SIG-M5 treated with dmso at 0.1 percent for 504 hours (cell line): ENCODE results near the gene TNN.

ENCODE experiments used
- DNase-seq: peaks from one replicate; lab custom pipeline; 2025; ENCODE audit not compliant: unreplicated experiment; lab: John Stamatoyannopoulos, UW

Gene TNN

DNA sequence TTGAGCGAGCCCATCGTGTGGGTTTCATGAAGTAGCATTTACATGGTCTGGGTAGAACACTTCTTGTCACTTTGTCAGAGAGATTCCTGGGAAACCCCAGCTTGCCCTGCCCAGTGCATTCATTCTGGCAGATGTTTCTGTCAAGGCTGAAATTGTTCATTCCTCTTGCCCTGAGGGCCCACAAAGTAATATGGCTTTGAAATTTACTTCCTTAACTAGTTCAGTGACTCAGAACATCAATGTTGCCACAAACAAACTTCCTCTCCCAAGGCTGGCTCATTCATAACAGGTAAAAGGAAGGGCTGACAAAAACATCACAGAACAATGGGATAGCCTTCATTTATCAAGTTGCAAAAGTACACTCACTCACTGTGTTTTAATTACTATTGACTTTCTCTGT is 129.9 kb downstream of the TNN start:
- DNase-seq: peak; percentile 66
